DND-41 (cell line): ENCODE results near the gene DNAJC4.

Experiments used
- EZH2 ChIP-seq: IDR thresholded peaks from 3 replicates; pipeline ENCODE4 v1.6.1; 2012; ENCODE audit warnings: borderline replicate concordance, low read depth, mild to moderate bottlenecking, moderate library complexity, low read length, inconsistent platforms; ENCODE audit not compliant: severe bottlenecking
- TF ChIP-seq, protein P1 (sequence below): IDR thresholded peaks from 2 replicates; pipeline ENCODE4 v1.5.1; 2012; ENCODE audit warnings: borderline replicate concordance, low read length, moderate library complexity, mild to moderate bottlenecking; ENCODE audit not compliant: poor library complexity, severe bottlenecking; ENCODE audit errors: extremely low read depth

DNA sequence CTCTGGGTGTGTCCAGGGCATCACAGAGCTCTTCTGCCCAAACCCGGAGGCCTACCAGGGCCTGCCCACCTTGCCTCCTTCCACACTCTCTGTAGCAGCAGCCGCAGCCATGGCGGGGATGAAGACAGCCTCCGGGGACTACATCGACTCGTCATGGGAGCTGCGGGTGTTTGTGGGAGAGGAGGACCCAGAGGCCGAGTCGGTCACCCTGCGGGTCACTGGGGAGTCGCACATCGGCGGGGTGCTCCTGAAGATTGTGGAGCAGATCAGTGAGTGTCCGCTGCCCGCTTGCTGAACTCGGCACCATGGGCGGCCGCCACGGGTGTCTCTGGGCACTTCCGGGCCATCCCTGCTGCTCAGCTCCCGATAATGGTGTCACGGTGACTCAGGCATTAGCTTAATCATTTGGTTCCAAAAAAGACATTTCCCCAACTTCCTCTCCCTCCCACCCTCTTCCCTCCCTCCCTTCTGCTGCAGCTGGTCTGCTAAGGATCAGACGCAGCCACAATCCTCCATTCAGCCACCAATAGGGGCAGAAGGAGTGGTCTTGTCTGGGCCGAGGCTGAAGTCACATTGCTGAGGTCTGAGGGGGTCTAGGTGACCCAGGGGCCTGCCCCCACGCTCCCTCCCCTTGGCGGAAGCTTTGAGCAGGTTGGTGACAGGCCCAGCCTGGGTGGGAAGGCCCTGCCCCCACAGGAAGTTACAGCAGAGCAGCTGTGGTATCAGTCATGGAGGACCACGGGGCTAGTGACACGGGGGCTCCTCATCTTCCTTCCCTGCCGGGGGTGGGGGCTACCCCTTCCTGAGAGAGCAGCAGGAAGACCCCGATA, 22.9 kb upstream of the DNAJC4 start:
- TF ChIP-seq EZH2, result no peak
- TF ChIP-seq, protein P1, sequence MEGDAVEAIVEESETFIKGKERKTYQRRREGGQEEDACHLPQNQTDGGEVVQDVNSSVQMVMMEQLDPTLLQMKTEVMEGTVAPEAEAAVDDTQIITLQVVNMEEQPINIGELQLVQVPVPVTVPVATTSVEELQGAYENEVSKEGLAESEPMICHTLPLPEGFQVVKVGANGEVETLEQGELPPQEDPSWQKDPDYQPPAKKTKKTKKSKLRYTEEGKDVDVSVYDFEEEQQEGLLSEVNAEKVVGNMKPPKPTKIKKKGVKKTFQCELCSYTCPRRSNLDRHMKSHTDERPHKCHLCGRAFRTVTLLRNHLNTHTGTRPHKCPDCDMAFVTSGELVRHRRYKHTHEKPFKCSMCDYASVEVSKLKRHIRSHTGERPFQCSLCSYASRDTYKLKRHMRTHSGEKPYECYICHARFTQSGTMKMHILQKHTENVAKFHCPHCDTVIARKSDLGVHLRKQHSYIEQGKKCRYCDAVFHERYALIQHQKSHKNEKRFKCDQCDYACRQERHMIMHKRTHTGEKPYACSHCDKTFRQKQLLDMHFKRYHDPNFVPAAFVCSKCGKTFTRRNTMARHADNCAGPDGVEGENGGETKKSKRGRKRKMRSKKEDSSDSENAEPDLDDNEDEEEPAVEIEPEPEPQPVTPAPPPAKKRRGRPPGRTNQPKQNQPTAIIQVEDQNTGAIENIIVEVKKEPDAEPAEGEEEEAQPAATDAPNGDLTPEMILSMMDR, result peak; percentile 21
